H1 (cell line): ENCODE data around the gene P3R3URF. TPM values are rescaled to one million over a fixed set of nuclear protein-coding genes. Genes with fewer than 3 reads are reported as not detected.

ENCODE experiments used
- JUN ChIP-seq: IDR thresholded peaks from 2 replicates; pipeline ENCODE4 v1.6.1; 2011; ENCODE audit warnings: low read depth, mild to moderate bottlenecking, improper control_type of control experiment, low read length
- MAFK ChIP-seq: IDR thresholded peaks from 2 replicates; pipeline ENCODE4 v1.6.1; 2012; ENCODE audit warnings: low read depth, mild to moderate bottlenecking, improper control_type of control experiment, low read length
- MAX ChIP-seq: IDR thresholded peaks from 2 replicates; pipeline ENCODE4 v1.6.1; 2012; ENCODE audit warnings: inconsistent platforms
- SIN3A ChIP-seq, 2 experiments: IDR thresholded peaks in 1 of 2; conservative IDR thresholded peaks in 1 of 2; 2 replicates each; pipeline ENCODE4 v1.6.1; 2011 to 2012; ENCODE audit warnings: low read length in 2 of 2, improper control_type of control experiment in 1 of 2, low read depth in 1 of 2, mild to moderate bottlenecking in 1 of 2
- SP2 ChIP-seq: IDR thresholded peaks from 2 replicates; pipeline ENCODE4 v1.6.1; 2012; ENCODE audit warnings: mild to moderate bottlenecking, low read length, inconsistent platforms
- polyA plus RNA-seq, 7 experiments: library from polyadenylated mRNA; depleted of rRNA in 3 of 7; stranded (reverse) in 5 of 7; unstranded in 2 of 7; fragments of >200 nt in 5 of 7; fragments of 200-250 nt in 2 of 7; gene quantifications; 1 replicate in 5 of 7; 2 replicates in 1 of 7; 4 replicates in 1 of 7; pipeline versions ENCODE4 v1.2.1 to v1.2.3, GENCODE V29; 2011 to 2013; ENCODE audit warnings: missing spikeins in 2 of 7, mixed read lengths in 2 of 7
- total RNA-seq: library from RNA; stranded (reverse); fragmentation: NEBNext Ultra II Directional; extraction: Animal tissue kit (Norgen Biotek cat#: 25700); gene quantifications from 2 replicates; pipeline ENCODE4 v1.2.1, GENCODE V29; 2021

The P3R3URF gene
- total and polyA plus RNA-seq, 2 of the 8 experiments (the other 6 are each of a cell fraction or from before 2014, with no cell fraction given) = not detected

GRCh38 chr1:46181343-46182260 lies 5.3 kb upstream of the P3R3URF start (continued):
- TF ChIP-seq MAFK = no peak
- no peak for TF ChIP-seq JUN
- no peak for TF ChIP-seq SIN3A (conservative IDR thresholded peaks at IDR 0.05 in 1 of 2, IDR thresholded peaks at IDR 0.05 in 1 of 2; ENCODE audit: low read depth in 1 of 2, low read length in 2 of 2)
- TF ChIP-seq MAX = no peak
- TF ChIP-seq SP2 = no peak
